Measurements from ENCODE around the gene KLF16. TPM values are rescaled to one million over a fixed set of nuclear protein-coding genes. Genes with fewer than 3 reads are reported as not detected.

KLF16 gene
- total and polyA plus RNA-seq, 9 of the 15 experiments (the other 6 are each of a cell fraction or from before 2014, with no cell fraction given), result 0.04 to 60.4 (median 6.8) TPM

- TF ChIP-seq RERE (CRISPR knock-in tag; IDR thresholded peaks at IDR 0.05; ENCODE audit: borderline replicate concordance) (no peak), SP1 (CRISPR knock-in tag; IDR thresholded peaks at IDR 0.05) (no peak; the same call in 1 of the 2 replicates), PRPF4 (IDR thresholded peaks at IDR 0.05; ENCODE audit: insufficient read depth, low read depth, low read length, poor library complexity, severe bottlenecking) (no peak), ZNF277 (CRISPR knock-in tag; IDR thresholded peaks at IDR 0.05; ENCODE audit: borderline replicate concordance) (no peak), RFX5 (IDR thresholded peaks at IDR 0.05; ENCODE audit: low read depth, low read length) (no peak), FOSL1 (tag; conservative IDR thresholded peaks at IDR 0.05) (no peak), ZBTB43 (CRISPR knock-in tag; IDR thresholded peaks at IDR 0.05) (no peak), FOXA1 (IDR thresholded peaks at IDR 0.05; ENCODE audit: borderline replicate concordance) (no peak), ZNF224 (CRISPR knock-in tag; IDR thresholded peaks at IDR 0.05) (no peak), TRIM28 (IDR thresholded peaks at IDR 0.05) (no peak), MAFF (IDR thresholded peaks at IDR 0.05; ENCODE audit: low read length) (no peak), ZKSCAN1 (IDR thresholded peaks at IDR 0.05; ENCODE audit: low read depth, low read length) (peak; percentile 37; the same call in 1 of the 2 replicates), SRSF3 (IDR thresholded peaks at IDR 0.05; ENCODE audit: insufficient read depth, low read length) (no peak), CAMTA2 (CRISPR knock-in tag; conservative IDR thresholded peaks at IDR 0.05) (no peak), AFF1 (IDR thresholded peaks at IDR 0.05; ENCODE audit: low read depth in 1 of 2, partially characterized antibody in 2 of 2) (no peak)
These were observed 9.9 kb downstream of the KLF16 start (continued) for GRCh38 chr19:1853295-1854038.
